ENCODE data around the gene PSKH1. TPM values are rescaled to one million over a fixed set of nuclear protein-coding genes. Genes with fewer than 3 reads are reported as not detected.

PSKH1 gene
- total and polyA plus RNA-seq, 10 of the 15 experiments (the other 5 are each of a cell fraction or from before 2014, with no cell fraction given): 0.63 to 20.4 (median 7.8) TPM

- TF ChIP-seq, protein P1, sequence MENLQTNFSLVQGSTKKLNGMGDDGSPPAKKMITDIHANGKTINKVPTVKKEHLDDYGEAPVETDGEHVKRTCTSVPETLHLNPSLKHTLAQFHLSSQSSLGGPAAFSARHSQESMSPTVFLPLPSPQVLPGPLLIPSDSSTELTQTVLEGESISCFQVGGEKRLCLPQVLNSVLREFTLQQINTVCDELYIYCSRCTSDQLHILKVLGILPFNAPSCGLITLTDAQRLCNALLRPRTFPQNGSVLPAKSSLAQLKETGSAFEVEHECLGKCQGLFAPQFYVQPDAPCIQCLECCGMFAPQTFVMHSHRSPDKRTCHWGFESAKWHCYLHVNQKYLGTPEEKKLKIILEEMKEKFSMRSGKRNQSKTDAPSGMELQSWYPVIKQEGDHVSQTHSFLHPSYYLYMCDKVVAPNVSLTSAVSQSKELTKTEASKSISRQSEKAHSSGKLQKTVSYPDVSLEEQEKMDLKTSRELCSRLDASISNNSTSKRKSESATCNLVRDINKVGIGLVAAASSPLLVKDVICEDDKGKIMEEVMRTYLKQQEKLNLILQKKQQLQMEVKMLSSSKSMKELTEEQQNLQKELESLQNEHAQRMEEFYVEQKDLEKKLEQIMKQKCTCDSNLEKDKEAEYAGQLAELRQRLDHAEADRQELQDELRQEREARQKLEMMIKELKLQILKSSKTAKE (IDR thresholded peaks at IDR 0.05; ENCODE audit: low read depth, poor library complexity, severe bottlenecking): no peak
- TF ChIP-seq, protein P2, sequence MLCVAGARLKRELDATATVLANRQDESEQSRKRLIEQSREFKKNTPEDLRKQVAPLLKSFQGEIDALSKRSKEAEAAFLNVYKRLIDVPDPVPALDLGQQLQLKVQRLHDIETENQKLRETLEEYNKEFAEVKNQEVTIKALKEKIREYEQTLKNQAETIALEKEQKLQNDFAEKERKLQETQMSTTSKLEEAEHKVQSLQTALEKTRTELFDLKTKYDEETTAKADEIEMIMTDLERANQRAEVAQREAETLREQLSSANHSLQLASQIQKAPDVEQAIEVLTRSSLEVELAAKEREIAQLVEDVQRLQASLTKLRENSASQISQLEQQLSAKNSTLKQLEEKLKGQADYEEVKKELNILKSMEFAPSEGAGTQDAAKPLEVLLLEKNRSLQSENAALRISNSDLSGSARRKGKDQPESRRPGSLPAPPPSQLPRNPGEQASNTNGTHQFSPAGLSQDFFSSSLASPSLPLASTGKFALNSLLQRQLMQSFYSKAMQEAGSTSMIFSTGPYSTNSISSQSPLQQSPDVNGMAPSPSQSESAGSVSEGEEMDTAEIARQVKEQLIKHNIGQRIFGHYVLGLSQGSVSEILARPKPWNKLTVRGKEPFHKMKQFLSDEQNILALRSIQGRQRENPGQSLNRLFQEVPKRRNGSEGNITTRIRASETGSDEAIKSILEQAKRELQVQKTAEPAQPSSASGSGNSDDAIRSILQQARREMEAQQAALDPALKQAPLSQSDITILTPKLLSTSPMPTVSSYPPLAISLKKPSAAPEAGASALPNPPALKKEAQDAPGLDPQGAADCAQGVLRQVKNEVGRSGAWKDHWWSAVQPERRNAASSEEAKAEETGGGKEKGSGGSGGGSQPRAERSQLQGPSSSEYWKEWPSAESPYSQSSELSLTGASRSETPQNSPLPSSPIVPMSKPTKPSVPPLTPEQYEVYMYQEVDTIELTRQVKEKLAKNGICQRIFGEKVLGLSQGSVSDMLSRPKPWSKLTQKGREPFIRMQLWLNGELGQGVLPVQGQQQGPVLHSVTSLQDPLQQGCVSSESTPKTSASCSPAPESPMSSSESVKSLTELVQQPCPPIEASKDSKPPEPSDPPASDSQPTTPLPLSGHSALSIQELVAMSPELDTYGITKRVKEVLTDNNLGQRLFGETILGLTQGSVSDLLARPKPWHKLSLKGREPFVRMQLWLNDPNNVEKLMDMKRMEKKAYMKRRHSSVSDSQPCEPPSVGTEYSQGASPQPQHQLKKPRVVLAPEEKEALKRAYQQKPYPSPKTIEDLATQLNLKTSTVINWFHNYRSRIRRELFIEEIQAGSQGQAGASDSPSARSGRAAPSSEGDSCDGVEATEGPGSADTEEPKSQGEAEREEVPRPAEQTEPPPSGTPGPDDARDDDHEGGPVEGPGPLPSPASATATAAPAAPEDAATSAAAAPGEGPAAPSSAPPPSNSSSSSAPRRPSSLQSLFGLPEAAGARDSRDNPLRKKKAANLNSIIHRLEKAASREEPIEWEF (IDR thresholded peaks at IDR 0.05; ENCODE audit: insufficient replicate concordance, low read depth, low read length): no peak
- TF ChIP-seq MEF2A (IDR thresholded peaks at IDR 0.05; ENCODE audit: insufficient read depth, low read depth, low read length): no peak
- TF ChIP-seq, protein P3, sequence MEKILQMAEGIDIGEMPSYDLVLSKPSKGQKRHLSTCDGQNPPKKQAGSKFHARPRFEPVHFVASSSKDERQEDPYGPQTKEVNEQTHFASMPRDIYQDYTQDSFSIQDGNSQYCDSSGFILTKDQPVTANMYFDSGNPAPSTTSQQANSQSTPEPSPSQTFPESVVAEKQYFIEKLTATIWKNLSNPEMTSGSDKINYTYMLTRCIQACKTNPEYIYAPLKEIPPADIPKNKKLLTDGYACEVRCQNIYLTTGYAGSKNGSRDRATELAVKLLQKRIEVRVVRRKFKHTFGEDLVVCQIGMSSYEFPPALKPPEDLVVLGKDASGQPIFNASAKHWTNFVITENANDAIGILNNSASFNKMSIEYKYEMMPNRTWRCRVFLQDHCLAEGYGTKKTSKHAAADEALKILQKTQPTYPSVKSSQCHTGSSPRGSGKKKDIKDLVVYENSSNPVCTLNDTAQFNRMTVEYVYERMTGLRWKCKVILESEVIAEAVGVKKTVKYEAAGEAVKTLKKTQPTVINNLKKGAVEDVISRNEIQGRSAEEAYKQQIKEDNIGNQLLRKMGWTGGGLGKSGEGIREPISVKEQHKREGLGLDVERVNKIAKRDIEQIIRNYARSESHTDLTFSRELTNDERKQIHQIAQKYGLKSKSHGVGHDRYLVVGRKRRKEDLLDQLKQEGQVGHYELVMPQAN (conservative IDR thresholded peaks at IDR 0.05): no peak
These were observed 4.7 kb upstream of the PSKH1 start (continued) for GRCh38 chr16:67888331-67888730.
